Measurements from ENCODE around the gene PRKG1. TPM values are rescaled to one million over a fixed set of nuclear protein-coding genes. Genes with fewer than 3 reads are reported as not detected.
A peak's percentile ranks its signal among the peaks of the same experiment; 100 is the strongest.

The PRKG1 gene
- total RNA-seq, 1 donor from 2014 or later = 17.9 TPM

GRCh38 chr10:51052163-51052562, 22.1 kb upstream of the PRKG1 start:
- no peaks in the 10 kb centered on the region for H3K27me3 ChIP-seq
- H3K4me1 ChIP-seq = no peaks in the 10 kb centered on the region
- no peak overlapping the region for H3K27ac ChIP-seq
- H3K9me3 ChIP-seq = no peaks in the 10 kb centered on the region
- intact Hi-C loops (cut with DNase I) = no loop called here
- no peak for TF ChIP-seq POLR2A (IDR thresholded peaks at IDR 0.05)
- TF ChIP-seq CTCF (IDR thresholded peaks at IDR 0.05) = no peak
- no peak for TF ChIP-seq POLR2AphosphoS5 (IDR thresholded peaks at IDR 0.05; ENCODE audit: insufficient read depth in 1 of 2, low read depth in 1 of 2)
- no peak for DNase-seq (ENCODE audit: extremely low spot score in 2 of 2)
- H3K4me3 ChIP-seq = no peak overlapping the region
- no peaks in the 10 kb centered on the region for H3K36me3 ChIP-seq

GRCh38 chr10:51057925-51058324, 16.4 kb upstream of the PRKG1 start:
- Histone ChIP-seq H3K9me3 (no peaks in the 10 kb centered on the region), H3K27me3 (no peaks in the 10 kb centered on the region), H3K4me3 (no peak overlapping the region), H3K36me3 (no peaks in the 10 kb centered on the region), H3K27ac (no peak overlapping the region), H3K4me1 (no peaks in the 10 kb centered on the region)
- no peak for TF ChIP-seq POLR2AphosphoS5 (IDR thresholded peaks at IDR 0.05; ENCODE audit: insufficient read depth in 1 of 2, low read depth in 1 of 2)
- TF ChIP-seq POLR2A (IDR thresholded peaks at IDR 0.05) = no peak
- no peak for TF ChIP-seq CTCF (IDR thresholded peaks at IDR 0.05)
- intact Hi-C loops (cut with DNase I) = no loop called here
- no peak for DNase-seq (ENCODE audit: extremely low spot score in 2 of 2)

GRCh38 chr10:51063166-51063565, 11.1 kb upstream of the PRKG1 start:
- no peak overlapping the region for H3K4me3 ChIP-seq
- H3K36me3 ChIP-seq = no peaks in the 10 kb centered on the region
- no peaks in the 10 kb centered on the region for H3K27me3 ChIP-seq
- no peaks in the 10 kb centered on the region for H3K9me3 ChIP-seq
- no peak overlapping the region for H3K27ac ChIP-seq
- intact Hi-C loops (cut with DNase I) = loop anchor here (5.0 kb wide), 1 partner anchor 1139 kb away; no protein-coding TSS in a partner anchor
- H3K4me1 ChIP-seq = no peaks in the 10 kb centered on the region
- DNase-seq (ENCODE audit: extremely low spot score in 2 of 2) = no peak
- no peak for TF ChIP-seq POLR2A (IDR thresholded peaks at IDR 0.05)
- TF ChIP-seq POLR2AphosphoS5 (IDR thresholded peaks at IDR 0.05; ENCODE audit: insufficient read depth in 1 of 2, low read depth in 1 of 2) = no peak
- TF ChIP-seq CTCF (IDR thresholded peaks at IDR 0.05) = no peak

- no peak overlapping the region for H3K27ac ChIP-seq
- TF ChIP-seq CTCF (IDR thresholded peaks at IDR 0.05) (peak; percentile 45 to 61 (median 52)), POLR2AphosphoS5 (IDR thresholded peaks at IDR 0.05; ENCODE audit: insufficient read depth in 1 of 2, low read depth in 1 of 2) (no peak)
- H3K4me3 ChIP-seq = no peak overlapping the region
- intact Hi-C loops (cut with DNase I) = loop anchor here (5.0 kb wide), 1 partner anchor 1138 kb away; no protein-coding TSS in a partner anchor
- H3K4me1 ChIP-seq = no peaks in the 10 kb centered on the region
- H3K27me3 ChIP-seq = no peaks in the 10 kb centered on the region
- H3K9me3 ChIP-seq = no peaks in the 10 kb centered on the region
- DNase-seq (ENCODE audit: extremely low spot score in 2 of 2) = no peak
- no peaks in the 10 kb centered on the region for H3K36me3 ChIP-seq
Observed at GRCh38 chr10:51063659-51064535, 10.4 kb upstream of the PRKG1 start.

GRCh38 chr10:51066231-51066630, 8.1 kb upstream of the PRKG1 start:
- intact Hi-C loops (cut with DNase I) = no loop called here
- DNase-seq (ENCODE audit: extremely low spot score in 2 of 2) = no peak
- Histone ChIP-seq H3K27me3 (no peaks in the 10 kb centered on the region), H3K4me1 (no peaks in the 10 kb centered on the region), H3K36me3 (no peaks in the 10 kb centered on the region), H3K27ac (no peak overlapping the region), H3K9me3 (no peaks in the 10 kb centered on the region), H3K4me3 (no peak overlapping the region)
- no peak for TF ChIP-seq POLR2AphosphoS5 (IDR thresholded peaks at IDR 0.05; ENCODE audit: insufficient read depth in 1 of 2, low read depth in 1 of 2)
